H1 (cell line): ENCODE data around the gene MMP24. TPM values are rescaled to one million over a fixed set of nuclear protein-coding genes. Genes with fewer than 3 reads are reported as not detected.

Experiments
- ATF2 ChIP-seq: IDR thresholded peaks from 2 replicates; pipeline ENCODE4 v1.6.1; 2012; ENCODE audit warnings: low read length, inconsistent platforms
- ATF3 ChIP-seq: IDR thresholded peaks from 2 replicates; pipeline ENCODE4 v1.6.1; 2011; ENCODE audit warnings: low read depth, mild to moderate bottlenecking, low read length; ENCODE audit not compliant: insufficient read depth
- BCL11A ChIP-seq, 2 experiments: IDR thresholded peaks; one replicate each; pipeline ENCODE4 v1.6.1; 2011; ENCODE audit warnings: low read depth in 2 of 2, low read length in 2 of 2, mild to moderate bottlenecking in 2 of 2
- CBX8 ChIP-seq: fragments of 300-800, 300-1000 bp; sonication (generic); IDR thresholded peaks from 2 replicates; pipeline ENCODE4 v1.7.1; 2016; ENCODE audit warnings: low read depth, low read length, borderline replicate concordance
- E2F6 ChIP-seq: IDR thresholded peaks from 2 replicates; pipeline ENCODE4 v1.6.1; 2012; ENCODE audit warnings: inconsistent platforms
- EZH2 ChIP-seq: fragments of 200-600 bp; sonication (generic); IDR thresholded peaks from 2 replicates; pipeline ENCODE4 v1.7.1; 2012; ENCODE audit warnings: low read depth, mild to moderate bottlenecking, moderate library complexity, low read length, inconsistent platforms; ENCODE audit not compliant: severe bottlenecking
- GTF2F1 ChIP-seq: IDR thresholded peaks from 2 replicates; pipeline ENCODE4 v1.6.1; 2012; ENCODE audit warnings: low read depth, low read length, improper control_type of control experiment, borderline replicate concordance
- HDAC6 ChIP-seq: IDR thresholded peaks from one replicate; pipeline ENCODE4 v1.7.1; 2012; ENCODE audit warnings: low read depth, mild to moderate bottlenecking, inconsistent platforms, low read length, moderate library complexity
- JUND ChIP-seq: IDR thresholded peaks from 2 replicates; pipeline ENCODE4 v1.6.1; 2011; ENCODE audit warnings: mild to moderate bottlenecking, improper control_type of control experiment, low read length
- NANOG ChIP-seq: IDR thresholded peaks from 2 replicates; pipeline ENCODE4 v1.6.1; 2011; ENCODE audit warnings: low read length, low read depth, mild to moderate bottlenecking, inconsistent platforms; ENCODE audit not compliant: insufficient read depth, poor library complexity, severe bottlenecking
- SIN3A ChIP-seq, 2 experiments: IDR thresholded peaks in 1 of 2; conservative IDR thresholded peaks in 1 of 2; 2 replicates each; pipeline ENCODE4 v1.6.1; 2011 to 2012; ENCODE audit warnings: low read length in 2 of 2, improper control_type of control experiment in 1 of 2, low read depth in 1 of 2, mild to moderate bottlenecking in 1 of 2
- SP2 ChIP-seq: IDR thresholded peaks from 2 replicates; pipeline ENCODE4 v1.6.1; 2012; ENCODE audit warnings: mild to moderate bottlenecking, low read length, inconsistent platforms
- TBP ChIP-seq: IDR thresholded peaks from 2 replicates; pipeline ENCODE4 v1.6.1; 2011; ENCODE audit warnings: low read depth, low read length, improper control_type of control experiment
- TEAD4 ChIP-seq: IDR thresholded peaks from 2 replicates; pipeline ENCODE4 v1.6.1; 2012; ENCODE audit warnings: low read depth, low read length, inconsistent platforms, mixed read lengths
- USF2 ChIP-seq: IDR thresholded peaks from 2 replicates; pipeline ENCODE4 v1.6.1; 2011; ENCODE audit warnings: low read length, improper control_type of control experiment
- YY1 ChIP-seq: IDR thresholded peaks from 2 replicates; pipeline ENCODE4 v1.6.1; 2011; ENCODE audit warnings: low read depth, mild to moderate bottlenecking, low read length
- polyA plus RNA-seq, 7 experiments: library from polyadenylated mRNA; depleted of rRNA in 3 of 7; stranded (reverse) in 5 of 7; unstranded in 2 of 7; fragments of >200 nt in 5 of 7; fragments of 200-250 nt in 2 of 7; gene quantifications; 1 replicate in 5 of 7; 2 replicates in 1 of 7; 4 replicates in 1 of 7; pipeline versions ENCODE4 v1.2.1 to v1.2.3, GENCODE V29; 2011 to 2013; ENCODE audit warnings: missing spikeins in 2 of 7, mixed read lengths in 2 of 7
- total RNA-seq: library from RNA; stranded (reverse); fragmentation: NEBNext Ultra II Directional; extraction: Animal tissue kit (Norgen Biotek cat#: 25700); gene quantifications from 2 replicates; pipeline ENCODE4 v1.2.1, GENCODE V29; 2021

Gene MMP24
- total and polyA plus RNA-seq, 2 of the 8 experiments (the other 6 are each of a cell fraction or from before 2014, with no cell fraction given), result 18.8 to 21.4 TPM

GRCh38 chr20:35226884-35227681, 593 bp downstream of the MMP24 start (continued):
- TF ChIP-seq ATF3 (no peak), JUND (no peak), TBP (no peak), HDAC6 (no peak), YY1 (no peak), BCL11A (IDR thresholded peaks at IDR 0.05; ENCODE audit: low read depth in 2 of 2, low read length in 2 of 2) (no peak), EZH2 (no peak), E2F6 (peak; percentile 92), CBX8 (no peak), NANOG (no peak), GTF2F1 (no peak), ATF2 (no peak), SP2 (no peak), USF2 (no peak), SIN3A (conservative IDR thresholded peaks at IDR 0.05 in 1 of 2, IDR thresholded peaks at IDR 0.05 in 1 of 2; ENCODE audit: low read depth in 1 of 2, low read length in 2 of 2) (peak; percentile 98 to 99), TEAD4 (no peak)
